MM.1S (cell line): ENCODE data around the gene NTSR1.

Experiments
- CTCF ChIP-seq: fragments of 300-600 bp; sonication (generic); IDR thresholded peaks from 2 replicates; pipeline ENCODE4 v1.5.1; 2016; ENCODE audit warnings: antibody characterized with exemption, low read length, mixed read lengths
- EZH2 ChIP-seq: fragments of 300-600 bp; sonication (generic); optimal IDR thresholded peaks from 2 replicates; pipeline ENCODE3; 2017; ENCODE audit warnings: low read depth, mild to moderate bottlenecking, antibody characterized with exemption, low read length, mixed read lengths
- EZH2phosphoT487 ChIP-seq: fragments of 300-600 bp; sonication (generic); IDR thresholded peaks from 2 replicates; pipeline ENCODE4 v1.6.1; 2018; ENCODE audit warnings: antibody characterized with exemption, low read length

GRCh38 chr20:62787321-62787720, 78.7 kb downstream of the NTSR1 start:
- TF ChIP-seq CTCF (no peak), EZH2 (no peak), EZH2phosphoT487 (no peak)
